Nephron (organoid): ENCODE measurements around the gene B3GNT2.
A peak's percentile ranks its signal among the peaks of the same experiment; 100 is the strongest.
"Not testable (repeated sequence)": the region's sequence is repeated elsewhere in the genome, so short reads cannot be mapped to it uniquely, and the experiment has no call there.

Experiments
- H3K27ac Mint-ChIP-seq, 3 experiments: 2 replicates each; pipeline ENCODE4 v1.8.0; 2020; ENCODE audit warnings: mixed read lengths in 3 of 3, mild to moderate bottlenecking in 2 of 3, moderate library complexity in 1 of 3
- H3K27me3 Mint-ChIP-seq: 2 replicates; pipeline ENCODE4 v1.8.0; 2021; ENCODE audit warnings: low read depth, mild to moderate bottlenecking, moderate library complexity, mixed read lengths
- H3K36me3 Mint-ChIP-seq: 2 replicates; pipeline ENCODE4 v1.8.0; 2020; ENCODE audit warnings: low read depth, mixed read lengths
- H3K4me1 Mint-ChIP-seq: 2 replicates; pipeline ENCODE4 v1.8.0; 2020; ENCODE audit warnings: mixed read lengths
- H3K4me3 Mint-ChIP-seq, 3 experiments: 2 replicates each; pipeline ENCODE4 v1.8.0; 2020; ENCODE audit warnings: mild to moderate bottlenecking in 3 of 3, mixed read lengths in 3 of 3, moderate library complexity in 2 of 3
- H3K9me3 Mint-ChIP-seq: 2 replicates; pipeline ENCODE4 v1.8.0; 2020; ENCODE audit warnings: mixed read lengths
- TF ChIP-seq, protein P1 (sequence below), 3 experiments: fragments of 200-600 bp; sonication (generic); IDR thresholded peaks; one replicate each; pipeline ENCODE4 v1.5.0; 2021; ENCODE audit warnings: antibody characterized with exemption in 3 of 3; ENCODE audit not compliant: unreplicated experiment in 3 of 3

The B3GNT2 gene

DNA sequence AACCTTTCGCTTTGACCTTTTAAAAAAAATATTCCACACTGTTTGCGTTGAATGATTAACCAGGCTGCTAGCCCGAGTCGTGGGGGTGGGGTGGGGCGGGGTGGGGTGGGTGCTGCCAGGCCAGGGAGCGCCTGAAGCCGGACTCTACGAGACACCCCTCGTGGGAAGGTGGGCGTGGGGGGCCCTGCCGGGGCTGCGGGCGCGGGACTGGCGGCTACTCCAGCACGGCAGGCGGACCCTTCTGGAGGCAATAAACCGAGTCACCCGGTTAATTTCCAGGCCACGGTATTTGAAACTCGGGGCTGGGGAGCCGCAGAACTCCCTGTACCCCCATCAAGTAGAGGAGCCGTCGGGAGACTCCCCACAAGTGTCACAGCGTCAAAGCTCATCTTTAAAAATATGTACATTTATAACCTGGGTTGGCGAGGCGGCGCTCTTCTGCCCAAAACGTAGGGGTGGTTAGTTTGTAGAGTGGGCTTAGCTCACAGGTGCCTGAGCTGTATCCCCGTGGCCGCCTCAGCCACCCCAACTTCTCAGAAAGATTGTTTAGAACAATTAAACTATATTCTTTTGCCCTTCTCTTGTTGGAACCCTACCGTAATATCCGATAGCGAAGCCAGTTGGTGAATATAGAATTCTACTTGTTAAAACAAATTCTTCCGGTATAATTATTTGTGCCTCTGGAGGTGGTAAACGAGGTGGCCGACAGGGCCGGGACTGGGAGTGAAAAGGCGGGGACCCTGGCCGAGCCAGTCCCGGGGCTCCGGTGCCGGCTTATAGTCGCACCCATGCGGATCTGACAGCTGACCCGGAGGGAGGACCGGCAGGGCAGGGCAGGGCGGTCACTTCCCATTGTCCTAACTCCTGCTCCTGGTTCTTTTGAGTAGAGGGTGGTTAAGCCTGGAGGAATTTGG is 1.4 kb downstream of the B3GNT2 start:
- H3K9me3 Mint-ChIP-seq = no peaks in the 10 kb centered on the region
- peak overlapping the region; percentile 27 to 81 (median 50) for H3K27ac Mint-ChIP-seq
- TF ChIP-seq, protein P1, sequence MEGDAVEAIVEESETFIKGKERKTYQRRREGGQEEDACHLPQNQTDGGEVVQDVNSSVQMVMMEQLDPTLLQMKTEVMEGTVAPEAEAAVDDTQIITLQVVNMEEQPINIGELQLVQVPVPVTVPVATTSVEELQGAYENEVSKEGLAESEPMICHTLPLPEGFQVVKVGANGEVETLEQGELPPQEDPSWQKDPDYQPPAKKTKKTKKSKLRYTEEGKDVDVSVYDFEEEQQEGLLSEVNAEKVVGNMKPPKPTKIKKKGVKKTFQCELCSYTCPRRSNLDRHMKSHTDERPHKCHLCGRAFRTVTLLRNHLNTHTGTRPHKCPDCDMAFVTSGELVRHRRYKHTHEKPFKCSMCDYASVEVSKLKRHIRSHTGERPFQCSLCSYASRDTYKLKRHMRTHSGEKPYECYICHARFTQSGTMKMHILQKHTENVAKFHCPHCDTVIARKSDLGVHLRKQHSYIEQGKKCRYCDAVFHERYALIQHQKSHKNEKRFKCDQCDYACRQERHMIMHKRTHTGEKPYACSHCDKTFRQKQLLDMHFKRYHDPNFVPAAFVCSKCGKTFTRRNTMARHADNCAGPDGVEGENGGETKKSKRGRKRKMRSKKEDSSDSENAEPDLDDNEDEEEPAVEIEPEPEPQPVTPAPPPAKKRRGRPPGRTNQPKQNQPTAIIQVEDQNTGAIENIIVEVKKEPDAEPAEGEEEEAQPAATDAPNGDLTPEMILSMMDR (IDR thresholded peaks at IDR 0.05; ENCODE audit: unreplicated experiment in 3 of 3) = no peak
- peak overlapping the region; percentile 89 to 93 (median 89) for H3K4me3 Mint-ChIP-seq
- H3K36me3 Mint-ChIP-seq = no peaks in the 10 kb centered on the region
- peaks cover 24% of the 10 kb centered on the region for H3K27me3 Mint-ChIP-seq
- H3K4me1 Mint-ChIP-seq = peaks cover 22% of the 10 kb centered on the region

DNA sequence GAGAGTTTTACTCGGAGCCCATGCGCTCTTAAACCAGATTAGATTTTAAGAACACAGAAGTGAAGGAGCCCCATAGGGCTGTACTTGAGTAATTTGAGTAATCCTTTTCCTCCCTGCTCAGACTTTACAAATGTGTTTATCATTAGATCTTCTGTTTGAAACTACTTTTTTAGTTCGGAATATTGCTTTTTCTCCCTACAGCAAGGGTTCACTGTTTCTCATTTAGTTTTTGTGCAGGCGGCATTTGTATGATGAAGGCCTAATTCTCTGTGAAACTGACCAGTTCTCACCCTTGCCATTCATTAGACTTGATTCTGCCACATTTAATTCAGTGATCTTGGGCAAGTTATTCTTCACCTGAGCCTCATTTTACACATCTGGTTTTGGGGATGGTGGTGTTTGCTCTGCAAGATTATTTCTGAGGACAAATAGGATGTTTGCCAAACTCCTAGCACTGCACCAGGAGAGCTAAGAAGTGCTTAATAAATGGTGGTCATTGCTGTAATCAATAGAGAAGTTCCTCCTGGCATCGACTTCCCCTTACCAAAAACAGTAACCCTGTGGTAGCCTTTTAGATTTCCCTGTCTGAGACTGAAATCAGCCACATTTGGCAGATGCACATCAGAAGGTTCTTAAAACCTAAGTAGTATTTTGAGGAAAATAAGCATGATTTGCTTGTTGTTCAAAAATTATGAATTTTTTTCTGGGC is 2.2 kb downstream of the B3GNT2 start:
- peak overlapping the region; percentile 89 to 93 (median 89) for H3K4me3 Mint-ChIP-seq
- H3K27me3 Mint-ChIP-seq = peaks cover 24% of the 10 kb centered on the region
- peak overlapping the region; percentile 15 to 81 (median 27) for H3K27ac Mint-ChIP-seq
- H3K4me1 Mint-ChIP-seq = peaks cover 24% of the 10 kb centered on the region
- H3K36me3 Mint-ChIP-seq = no peaks in the 10 kb centered on the region
- H3K9me3 Mint-ChIP-seq = no peaks in the 10 kb centered on the region
- TF ChIP-seq, protein P1 (IDR thresholded peaks at IDR 0.05; ENCODE audit: unreplicated experiment in 3 of 3) = no peak

DNA sequence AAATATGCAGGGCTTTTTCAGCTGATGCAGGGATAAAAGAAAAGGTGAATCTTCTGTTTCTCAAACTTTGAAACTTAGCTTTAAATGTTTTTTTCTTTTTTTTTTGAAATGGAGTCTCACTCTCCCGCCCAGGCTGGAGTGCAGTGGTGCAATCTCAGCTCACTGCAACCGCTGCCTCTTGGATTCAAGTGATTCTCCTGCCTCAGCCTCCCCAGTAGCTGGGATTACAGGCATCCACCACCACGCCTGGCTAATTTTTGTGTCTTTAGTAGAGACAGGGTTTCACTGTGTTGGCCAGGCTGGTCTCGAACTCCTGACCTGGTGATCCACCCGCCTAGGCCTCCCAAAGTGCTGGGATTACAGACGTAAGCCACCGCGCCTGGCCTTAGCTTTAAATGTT is 2.9 kb downstream of the B3GNT2 start:
- H3K4me3 Mint-ChIP-seq = peak overlapping the region; percentile 72 to 89 (median 77)
- H3K36me3 Mint-ChIP-seq, H3K9me3 Mint-ChIP-seq, H3K27ac Mint-ChIP-seq: not testable (repeated sequence)
- H3K4me1 Mint-ChIP-seq = peaks cover 24% of the 10 kb centered on the region
- H3K27me3 Mint-ChIP-seq = peaks cover 24% of the 10 kb centered on the region

DNA sequence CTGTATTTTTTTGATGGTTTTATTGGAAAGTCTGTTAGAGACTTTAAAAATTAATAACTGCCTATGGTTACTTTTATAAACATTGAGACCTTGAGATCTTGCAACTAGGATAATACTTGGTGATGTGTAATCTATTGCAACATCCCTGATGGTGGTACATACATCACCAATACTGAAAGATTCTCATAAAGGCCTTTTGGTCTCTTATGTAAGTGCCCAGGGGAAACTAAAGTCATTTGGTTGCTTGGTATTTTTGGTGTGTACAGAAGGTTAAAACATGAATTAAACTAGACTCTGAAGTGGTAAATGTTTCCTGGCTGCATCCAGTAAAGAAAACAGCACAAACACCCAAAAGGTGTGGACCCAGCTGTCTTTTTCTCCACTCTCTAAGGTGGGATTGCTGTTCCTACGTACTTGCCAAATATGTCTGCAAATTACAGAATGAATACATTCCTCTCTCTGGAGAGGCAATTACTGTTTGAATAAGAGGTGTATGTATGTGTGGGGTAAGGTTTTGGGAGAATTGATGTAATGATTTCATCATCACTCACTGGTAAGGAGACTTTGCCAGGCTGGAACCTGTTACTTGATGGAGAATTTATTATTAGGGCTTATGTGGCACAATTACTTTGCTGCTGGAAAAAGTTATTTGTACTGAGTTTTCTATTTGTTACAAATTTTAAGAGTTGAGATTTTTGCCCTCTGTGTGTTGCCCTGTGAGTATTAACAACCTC is 3.6 kb downstream of the B3GNT2 start:
- Mint-ChIP-seq H3K9me3 (no peaks in the 10 kb centered on the region), H3K27me3 (peaks cover 24% of the 10 kb centered on the region), H3K4me3 (peak overlapping the region; percentile 60 to 77 (median 72)), H3K36me3 (no peaks in the 10 kb centered on the region), H3K4me1 (peaks cover 24% of the 10 kb centered on the region), H3K27ac (no peak overlapping the region)
- TF ChIP-seq, protein P1 (IDR thresholded peaks at IDR 0.05; ENCODE audit: unreplicated experiment in 3 of 3) = no peak

DNA sequence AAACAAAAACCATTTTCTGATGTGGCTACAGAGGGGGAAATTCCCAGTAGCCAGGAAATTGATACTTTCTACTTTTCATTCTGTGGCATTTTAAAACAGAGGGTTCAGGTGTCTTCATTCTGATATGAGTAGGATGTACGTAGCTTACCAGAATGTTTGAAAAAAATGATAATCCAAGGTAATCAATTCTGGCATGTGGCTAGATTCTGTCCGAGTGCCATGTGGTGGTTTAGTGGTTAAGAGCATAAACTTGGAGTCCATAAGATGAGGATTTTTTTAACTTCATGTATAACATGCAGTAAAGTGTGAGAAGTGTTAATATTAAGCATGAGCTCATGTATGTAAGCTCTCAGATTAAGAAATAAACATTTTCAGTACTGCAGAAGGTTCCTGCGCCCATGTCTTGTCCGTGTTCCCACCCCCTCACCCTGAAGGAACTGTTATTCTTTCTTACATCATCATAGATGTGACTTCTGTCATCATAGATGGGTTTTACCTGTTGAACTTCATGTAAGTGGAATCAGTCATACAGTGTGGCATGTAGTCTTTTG is 4.5 kb downstream of the B3GNT2 start:
- TF ChIP-seq, protein P1 (IDR thresholded peaks at IDR 0.05; ENCODE audit: unreplicated experiment in 3 of 3) = no peak
- H3K9me3 Mint-ChIP-seq = no peaks in the 10 kb centered on the region
- H3K4me3 Mint-ChIP-seq = peak overlapping the region in 1 of 3 experiments; percentile 38
- H3K27me3 Mint-ChIP-seq = peaks cover 24% of the 10 kb centered on the region
- peaks cover 24% of the 10 kb centered on the region for H3K4me1 Mint-ChIP-seq
- H3K27ac Mint-ChIP-seq = no peak overlapping the region
- no peaks in the 10 kb centered on the region for H3K36me3 Mint-ChIP-seq

DNA sequence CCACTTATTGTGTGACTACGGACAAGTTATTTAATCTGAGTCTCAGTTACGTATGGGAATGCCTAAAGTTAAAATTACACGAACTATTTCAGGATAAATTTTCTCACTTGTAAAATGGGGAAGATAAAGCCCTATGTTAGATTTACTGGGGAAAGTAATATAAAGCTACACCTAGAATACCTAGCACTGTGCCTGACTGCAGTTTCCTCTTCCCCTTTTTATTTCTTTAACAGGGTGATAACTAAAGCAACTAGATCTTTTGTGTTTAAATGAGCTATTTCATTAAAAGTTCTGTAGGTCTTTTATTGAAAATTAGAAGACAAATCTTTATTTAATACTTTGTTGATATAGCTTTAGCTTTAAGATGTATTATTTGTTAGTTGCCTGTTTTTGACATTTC is 5.0 kb downstream of the B3GNT2 start:
- no peak overlapping the region for H3K27ac Mint-ChIP-seq
- peaks cover 24% of the 10 kb centered on the region for H3K27me3 Mint-ChIP-seq
- peaks cover 24% of the 10 kb centered on the region for H3K4me1 Mint-ChIP-seq
- H3K9me3 Mint-ChIP-seq = no peaks in the 10 kb centered on the region
- TF ChIP-seq, protein P1 (IDR thresholded peaks at IDR 0.05; ENCODE audit: unreplicated experiment in 3 of 3) = no peak
- no peaks in the 10 kb centered on the region for H3K36me3 Mint-ChIP-seq
- H3K4me3 Mint-ChIP-seq = no peak overlapping the region
